Liver (tissue), 3 donors: Measurements from ENCODE around the gene ZDHHC5.

Experiments
- EGR1 ChIP-seq, 2 donors: IDR thresholded peaks; 2 replicates each; pipeline ENCODE4 v1.6.1; 2016 to 2018; ENCODE audit warnings: antibody characterized with exemption in 2 of 2, low read depth in 2 of 2
- FOXA1 ChIP-seq: IDR thresholded peaks from 2 replicates; pipeline ENCODE4 v1.6.1; 2016; ENCODE audit warnings: antibody characterized with exemption
- GABPA ChIP-seq, 2 donors: IDR thresholded peaks in 1 of 2; conservative IDR thresholded peaks in 1 of 2; 2 replicates each; pipeline ENCODE4 v1.6.1; 2016; ENCODE audit warnings: antibody characterized with exemption in 2 of 2, mild to moderate bottlenecking in 1 of 2, moderate library complexity in 1 of 2
- JUND ChIP-seq, 2 donors: IDR thresholded peaks; 2 replicates each; pipeline ENCODE4 v1.6.1; 2016; ENCODE audit warnings: antibody characterized with exemption in 2 of 2
- RAD21 ChIP-seq, 2 donors: IDR thresholded peaks; 2 replicates each; pipeline ENCODE4 v1.6.1; 2016; ENCODE audit warnings: antibody characterized with exemption in 2 of 2, mild to moderate bottlenecking in 2 of 2
- RXRA ChIP-seq, 2 donors: IDR thresholded peaks; 2 replicates each; pipeline ENCODE4 v1.6.1; 2017 to 2018; ENCODE audit warnings: antibody characterized with exemption in 2 of 2, mild to moderate bottlenecking in 1 of 2
- TAF1 ChIP-seq: conservative IDR thresholded peaks from 2 replicates; pipeline ENCODE4 v1.6.1; 2016; ENCODE audit warnings: antibody characterized with exemption, mild to moderate bottlenecking
- TF ChIP-seq, protein P1 (sequence below): fragments of 150-350 bp; IDR thresholded peaks from 2 replicates; pipeline ENCODE4 v1.5.1; 2017; ENCODE audit warnings: improper control_type of control experiment, low read depth, low read length; ENCODE audit not compliant: missing input control
- TF ChIP-seq, protein P2 (sequence below): IDR thresholded peaks from 2 replicates; pipeline ENCODE4 v1.6.1; 2016; ENCODE audit warnings: antibody characterized with exemption
- TF ChIP-seq, protein P3 (sequence below): IDR thresholded peaks from 2 replicates; pipeline ENCODE4 v1.6.1; 2016; ENCODE audit warnings: antibody characterized with exemption
- TF ChIP-seq, protein P4 (sequence below): IDR thresholded peaks from 2 replicates; pipeline ENCODE4 v1.6.1; 2016; ENCODE audit warnings: antibody characterized with exemption, mild to moderate bottlenecking
- TF ChIP-seq, protein P5 (sequence below): IDR thresholded peaks from 2 replicates; pipeline ENCODE4 v1.6.1; 2016; ENCODE audit warnings: antibody characterized with exemption
- donor health status: healthy.
- donor health status: healthy.

DNA sequence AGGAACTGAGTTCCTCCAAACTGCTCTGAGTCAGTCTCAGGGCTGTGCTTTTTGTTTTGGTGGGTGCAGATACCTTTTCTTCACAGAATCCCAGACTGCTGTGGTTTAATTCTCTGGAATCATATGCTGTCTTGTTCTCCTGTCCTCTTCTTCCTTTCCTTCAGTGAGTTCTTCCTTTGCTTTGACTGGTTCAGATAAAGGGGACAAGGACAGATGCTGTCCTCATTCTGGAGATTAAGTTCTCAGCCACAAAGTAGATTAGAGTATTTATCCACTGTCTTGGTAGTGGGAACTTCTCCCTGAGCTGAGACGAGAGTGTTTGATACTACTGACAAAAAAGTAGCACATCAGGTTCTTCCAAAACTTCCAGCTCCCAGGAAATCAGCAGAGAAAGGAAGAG is 13.3 kb downstream of the ZDHHC5 start:
- no peak for TF ChIP-seq JUND (IDR thresholded peaks at IDR 0.05)
- no peak for TF ChIP-seq RAD21 (IDR thresholded peaks at IDR 0.05)
- TF ChIP-seq, protein P1, sequence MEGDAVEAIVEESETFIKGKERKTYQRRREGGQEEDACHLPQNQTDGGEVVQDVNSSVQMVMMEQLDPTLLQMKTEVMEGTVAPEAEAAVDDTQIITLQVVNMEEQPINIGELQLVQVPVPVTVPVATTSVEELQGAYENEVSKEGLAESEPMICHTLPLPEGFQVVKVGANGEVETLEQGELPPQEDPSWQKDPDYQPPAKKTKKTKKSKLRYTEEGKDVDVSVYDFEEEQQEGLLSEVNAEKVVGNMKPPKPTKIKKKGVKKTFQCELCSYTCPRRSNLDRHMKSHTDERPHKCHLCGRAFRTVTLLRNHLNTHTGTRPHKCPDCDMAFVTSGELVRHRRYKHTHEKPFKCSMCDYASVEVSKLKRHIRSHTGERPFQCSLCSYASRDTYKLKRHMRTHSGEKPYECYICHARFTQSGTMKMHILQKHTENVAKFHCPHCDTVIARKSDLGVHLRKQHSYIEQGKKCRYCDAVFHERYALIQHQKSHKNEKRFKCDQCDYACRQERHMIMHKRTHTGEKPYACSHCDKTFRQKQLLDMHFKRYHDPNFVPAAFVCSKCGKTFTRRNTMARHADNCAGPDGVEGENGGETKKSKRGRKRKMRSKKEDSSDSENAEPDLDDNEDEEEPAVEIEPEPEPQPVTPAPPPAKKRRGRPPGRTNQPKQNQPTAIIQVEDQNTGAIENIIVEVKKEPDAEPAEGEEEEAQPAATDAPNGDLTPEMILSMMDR = no peak
- no peak for TF ChIP-seq RXRA (IDR thresholded peaks at IDR 0.05)
- TF ChIP-seq TAF1 = no peak
- TF ChIP-seq, protein P2, sequence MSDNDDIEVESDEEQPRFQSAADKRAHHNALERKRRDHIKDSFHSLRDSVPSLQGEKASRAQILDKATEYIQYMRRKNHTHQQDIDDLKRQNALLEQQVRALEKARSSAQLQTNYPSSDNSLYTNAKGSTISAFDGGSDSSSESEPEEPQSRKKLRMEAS = no peak
- TF ChIP-seq, protein P3, sequence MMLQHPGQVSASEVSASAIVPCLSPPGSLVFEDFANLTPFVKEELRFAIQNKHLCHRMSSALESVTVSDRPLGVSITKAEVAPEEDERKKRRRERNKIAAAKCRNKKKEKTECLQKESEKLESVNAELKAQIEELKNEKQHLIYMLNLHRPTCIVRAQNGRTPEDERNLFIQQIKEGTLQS = no peak
- TF ChIP-seq, protein P4, sequence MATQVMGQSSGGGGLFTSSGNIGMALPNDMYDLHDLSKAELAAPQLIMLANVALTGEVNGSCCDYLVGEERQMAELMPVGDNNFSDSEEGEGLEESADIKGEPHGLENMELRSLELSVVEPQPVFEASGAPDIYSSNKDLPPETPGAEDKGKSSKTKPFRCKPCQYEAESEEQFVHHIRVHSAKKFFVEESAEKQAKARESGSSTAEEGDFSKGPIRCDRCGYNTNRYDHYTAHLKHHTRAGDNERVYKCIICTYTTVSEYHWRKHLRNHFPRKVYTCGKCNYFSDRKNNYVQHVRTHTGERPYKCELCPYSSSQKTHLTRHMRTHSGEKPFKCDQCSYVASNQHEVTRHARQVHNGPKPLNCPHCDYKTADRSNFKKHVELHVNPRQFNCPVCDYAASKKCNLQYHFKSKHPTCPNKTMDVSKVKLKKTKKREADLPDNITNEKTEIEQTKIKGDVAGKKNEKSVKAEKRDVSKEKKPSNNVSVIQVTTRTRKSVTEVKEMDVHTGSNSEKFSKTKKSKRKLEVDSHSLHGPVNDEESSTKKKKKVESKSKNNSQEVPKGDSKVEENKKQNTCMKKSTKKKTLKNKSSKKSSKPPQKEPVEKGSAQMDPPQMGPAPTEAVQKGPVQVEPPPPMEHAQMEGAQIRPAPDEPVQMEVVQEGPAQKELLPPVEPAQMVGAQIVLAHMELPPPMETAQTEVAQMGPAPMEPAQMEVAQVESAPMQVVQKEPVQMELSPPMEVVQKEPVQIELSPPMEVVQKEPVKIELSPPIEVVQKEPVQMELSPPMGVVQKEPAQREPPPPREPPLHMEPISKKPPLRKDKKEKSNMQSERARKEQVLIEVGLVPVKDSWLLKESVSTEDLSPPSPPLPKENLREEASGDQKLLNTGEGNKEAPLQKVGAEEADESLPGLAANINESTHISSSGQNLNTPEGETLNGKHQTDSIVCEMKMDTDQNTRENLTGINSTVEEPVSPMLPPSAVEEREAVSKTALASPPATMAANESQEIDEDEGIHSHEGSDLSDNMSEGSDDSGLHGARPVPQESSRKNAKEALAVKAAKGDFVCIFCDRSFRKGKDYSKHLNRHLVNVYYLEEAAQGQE = no peak
- TF ChIP-seq, protein P5, sequence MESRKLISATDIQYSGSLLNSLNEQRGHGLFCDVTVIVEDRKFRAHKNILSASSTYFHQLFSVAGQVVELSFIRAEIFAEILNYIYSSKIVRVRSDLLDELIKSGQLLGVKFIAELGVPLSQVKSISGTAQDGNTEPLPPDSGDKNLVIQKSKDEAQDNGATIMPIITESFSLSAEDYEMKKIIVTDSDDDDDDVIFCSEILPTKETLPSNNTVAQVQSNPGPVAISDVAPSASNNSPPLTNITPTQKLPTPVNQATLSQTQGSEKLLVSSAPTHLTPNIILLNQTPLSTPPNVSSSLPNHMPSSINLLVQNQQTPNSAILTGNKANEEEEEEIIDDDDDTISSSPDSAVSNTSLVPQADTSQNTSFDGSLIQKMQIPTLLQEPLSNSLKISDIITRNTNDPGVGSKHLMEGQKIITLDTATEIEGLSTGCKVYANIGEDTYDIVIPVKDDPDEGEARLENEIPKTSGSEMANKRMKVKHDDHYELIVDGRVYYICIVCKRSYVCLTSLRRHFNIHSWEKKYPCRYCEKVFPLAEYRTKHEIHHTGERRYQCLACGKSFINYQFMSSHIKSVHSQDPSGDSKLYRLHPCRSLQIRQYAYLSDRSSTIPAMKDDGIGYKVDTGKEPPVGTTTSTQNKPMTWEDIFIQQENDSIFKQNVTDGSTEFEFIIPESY = no peak
- no peak for TF ChIP-seq GABPA (IDR thresholded peaks at IDR 0.05 in 1 of 2, conservative IDR thresholded peaks at IDR 0.05 in 1 of 2)
- TF ChIP-seq EGR1 (IDR thresholded peaks at IDR 0.05; ENCODE audit: low read depth in 2 of 2) = no peak
- TF ChIP-seq FOXA1 = no peak
